Psoas muscle (tissue), 8 donors: ENCODE results near the gene RASSF8. TPM values are rescaled to one million over a fixed set of nuclear protein-coding genes. Genes with fewer than 3 reads are reported as not detected.

Experiments used
- ATAC-seq, 4 donors: fragments of 200-7000 bp; cut with Tn5 transposase; one replicate each; pipeline ENCODE4 v1.9.1; 2020; ENCODE audit warnings: moderate library complexity in 3 of 4, mild to moderate bottlenecking in 2 of 4
- DNase-seq, 2 donors: peaks; one replicate each; pipeline ENCODE4 v3.0.0-alpha.2; 2020
- H3K27ac ChIP-seq: fragments of 200-600 bp; one replicate; pipeline ENCODE4 v1.8.0; 2022
- H3K27me3 ChIP-seq, 3 donors: fragments of 200-600 bp in 1 of 3; one replicate each; pipeline versions ENCODE4 v1.6.1 to v1.8.0; 2013 to 2022; ENCODE audit warnings: low read length in 2 of 3, mild to moderate bottlenecking in 2 of 3, moderate library complexity in 1 of 3; ENCODE audit not compliant: insufficient read depth in 3 of 3
- H3K36me3 ChIP-seq, 2 donors: fragments of 200-600 bp in 1 of 2; one replicate each; pipeline versions ENCODE4 v1.6.1 to v1.8.0; 2013 to 2022; ENCODE audit warnings: low read depth in 1 of 2, mild to moderate bottlenecking in 1 of 2, moderate library complexity in 1 of 2; ENCODE audit not compliant: insufficient read depth in 1 of 2
- H3K4me1 ChIP-seq: fragments of 200-600 bp; one replicate; pipeline ENCODE4 v1.8.0; 2022
- H3K4me3 ChIP-seq: fragments of 200-600 bp; one replicate; pipeline ENCODE4 v1.8.0; 2022; ENCODE audit warnings: mild to moderate bottlenecking
- H3K9me3 ChIP-seq: fragments of 200-600 bp; one replicate; pipeline ENCODE4 v1.8.0; 2022
- CTCF ChIP-seq: fragments of 200-600 bp; IDR thresholded peaks from one replicate; pipeline ENCODE4 v1.8.0; 2022; ENCODE audit warnings: antibody characterized with exemption
- WGBS, 3 donors: extraction: QIAGEN DNeasy Blood & Tissue Kit; methylation state at CpG; one replicate each; pipeline versions ENCODE4 v1.1.6 to v1.1.7; 2013; 5-methylcytosine and 5-hydroxymethylcytosine counted together
- intact Hi-C, 2 donors: fragments of 100-400 bp; cut with DNase I; formaldehyde crosslinking; loops; one replicate each; pipeline versions ENCODE4 v1.11.0 to v1.14.2; 2022
- polyA plus RNA-seq, 3 donors: library from polyadenylated mRNA; stranded (reverse); fragments of 200-250 nt; gene quantifications; one replicate each; pipeline ENCODE4 v1.2.3, GENCODE V29; 2013
- total RNA-seq, 4 donors: library from RNA; stranded (reverse); fragmentation: NEBNext Ultra II Directional in 2 of 4; extraction: Animal tissue kit (Norgen Biotek cat#: 25700) in 2 of 4; gene quantifications; one replicate each; pipeline versions ENCODE4 v1.2.1 to v1.2.4, GENCODE V29; 2021 to 2023
- donor health status: healthy with polysubstance abuse.
- donor health status: DM: no; HTN: no; CAD: no; lungs with moderate emphysema.
- donor health status: Bipolar disorder and iron deficiency.
- donor health status: healthy.
- donor health status: DM: yes; HTN: yes; CAD: no.
- donor health status: DM: no; HTN: no; CAD: no.
- donor health status: DM: no; HTN: no; CAD: no.
- donor health status: DM: yes; HTN: yes; CAD: no.

The RASSF8 gene
- total and polyA plus RNA-seq, 7 donors, result 7.7 to 80.3 (median 41.9) TPM

GRCh38 chr12:25957793-25958427, 572 bp upstream of the RASSF8 start:
- intact Hi-C loops, result loop anchor here (2.0 to 10.0 kb wide), 4 partner anchors 53 to 703 kb away; partner anchors contain the start of gene KRAS (in 1 of the 2)

GRCh38 chr12:25959071-25959961, 834 bp downstream of the RASSF8 start:
- Histone ChIP-seq H3K9me3 (no peaks in the 10 kb centered on the region), H3K27ac (peak overlapping the region; percentile 90), H3K4me3 (peak overlapping the region; percentile 74), H3K27me3 (no peaks in the 10 kb centered on the region), H3K4me1 (peaks cover 37% of the 10 kb centered on the region), H3K36me3 (peaks cover 2 to 15% of the 10 kb centered on the region in 2 donors)
- DNase-seq (peak; percentile 68 to 76), ATAC-seq (peak; percentile 68 to 84 (median 74))
- no peak for TF ChIP-seq CTCF
- intact Hi-C loops, result loop anchor here (2.0 to 10.0 kb wide), 4 partner anchors 51 to 705 kb away; partner anchors contain the start of gene KRAS (in 1 of the 2)
- WGBS, 3 donors, result 0 to 1% (median 1%) methylated on average over 41 to 57 of the region's 57 CpGs

More at GRCh38 chr12:25957793-25958427, 572 bp upstream of the RASSF8 start:
- WGBS, 3 donors, result 0 to 1% (median 1%) methylated on average over 37 to 38 of the region's 38 CpGs
- Histone ChIP-seq H3K36me3 (peaks cover 2 to 25% of the 10 kb centered on the region in 2 donors), H3K27me3 (no peaks in the 10 kb centered on the region), H3K4me3 (peak overlapping the region; percentile 74), H3K4me1 (peaks cover 28% of the 10 kb centered on the region), H3K9me3 (no peaks in the 10 kb centered on the region), H3K27ac (peak overlapping the region; percentile 90)
- peak in 1 of 2 donors; percentile 33 for DNase-seq
- no peak for TF ChIP-seq CTCF
- peak in 1 of 4 donors; percentile 66 for ATAC-seq

- Histone ChIP-seq H3K27ac (peak overlapping the region; percentile 90), H3K9me3 (no peaks in the 10 kb centered on the region), H3K4me3 (peak overlapping the region; percentile 74), H3K27me3 (no peaks in the 10 kb centered on the region), H3K4me1 (peaks cover 37% of the 10 kb centered on the region), H3K36me3 (peaks cover 2 to 8% of the 10 kb centered on the region in 2 donors)
- TF ChIP-seq CTCF, result no peak
- intact Hi-C loops, result no loop called here
- DNase-seq (no peak), ATAC-seq (no peak)
- 14 to 22% (median 15%) methylated on average over 5 of the region's 5 CpGs for WGBS, 3 donors
Measured at GRCh38 chr12:25960143-25960542, 1.7 kb downstream of the RASSF8 start.

GRCh38 chr12:25960961-25961360, 2.5 kb downstream of the RASSF8 start:
- intact Hi-C loops, result no loop called here
- Histone ChIP-seq H3K4me3 (peak overlapping the region; percentile 74), H3K4me1 (peaks cover 37% of the 10 kb centered on the region), H3K36me3 (no peaks in the 10 kb centered on the region), H3K9me3 (no peaks in the 10 kb centered on the region), H3K27me3 (no peaks in the 10 kb centered on the region), H3K27ac (no peak overlapping the region)
- no peak for ATAC-seq
- TF ChIP-seq CTCF, result no peak
- DNase-seq, result no peak
- WGBS, 3 donors, result 54 to 58% (median 55%) methylated on average over 4 of the region's 4 CpGs
